Measurements from ENCODE around the gene IL2.

Gene IL2

GRCh38 chr4:122456231-122457116 lies at the start of gene IL2:
Gene IL2, minus strand, starts transcription at chr4:122456725. Its CDS starts 285 bp downstream, at chr4:122456440.
- peak in 1 of 2 experiments; percentile 49 for DNase-seq

- no peak for DNase-seq
Observed at GRCh38 chr4:122503214-122503613, 46.7 kb upstream of the IL2 start.

GRCh38 chr4:122500852-122501501 lies 44.5 kb upstream of the IL2 start:
- peak; percentile 47 to 91 for DNase-seq

GRCh38 chr4:122489061-122489460 lies 32.5 kb upstream of the IL2 start:
- DNase-seq = no peak

- DNase-seq = no peak
Observed at GRCh38 chr4:122483481-122483880, 27.0 kb upstream of the IL2 start.

- DNase-seq = no peak
Observed at GRCh38 chr4:122481766-122482405, 25.4 kb upstream of the IL2 start.

GRCh38 chr4:122480655-122481487 lies 24.3 kb upstream of the IL2 start:
- DNase-seq = no peak

GRCh38 chr4:122479935-122480416 lies 23.5 kb upstream of the IL2 start:
- DNase-seq = no peak

GRCh38 chr4:122476745-122477144 lies 20.2 kb upstream of the IL2 start:
- DNase-seq = no peak

- no peak for DNase-seq
Observed at GRCh38 chr4:122476126-122476525, 19.6 kb upstream of the IL2 start.

- no peak for DNase-seq
Observed at GRCh38 chr4:122475233-122475632, 18.7 kb upstream of the IL2 start.

- no peak for DNase-seq
Observed at GRCh38 chr4:122469457-122469856, 12.9 kb upstream of the IL2 start.

- no peak for DNase-seq
Observed at GRCh38 chr4:122458625-122459024, 2.1 kb upstream of the IL2 start.

- DNase-seq = no peak
Observed at GRCh38 chr4:122453384-122453995, 3.0 kb downstream of the IL2 start.

GRCh38 chr4:122450847-122451246 lies 5.7 kb downstream of the IL2 start:
- DNase-seq = peak in 1 of 2 experiments; percentile 14

- DNase-seq = no peak
Observed at GRCh38 chr4:122434285-122434684, 22.2 kb downstream of the IL2 start.

GRCh38 chr4:122431351-122431750 lies 25.2 kb downstream of the IL2 start:
- DNase-seq = no peak

- DNase-seq = no peak
Observed at GRCh38 chr4:122423246-122423645, 33.3 kb downstream of the IL2 start.

- DNase-seq = no peak
Observed at GRCh38 chr4:122412547-122412946, 44.0 kb downstream of the IL2 start.

- no peak for DNase-seq
Observed at GRCh38 chr4:122403861-122404260, 52.7 kb downstream of the IL2 start.

Data from NCI-H2081 (cell line).